Osteoblast (primary cell): ENCODE measurements around the gene GLT6D1. TPM values are rescaled to one million over a fixed set of nuclear protein-coding genes. Genes with fewer than 3 reads are reported as not detected.

Experiments
- DNase-seq: peaks from one replicate; pipeline ENCODE4 v3.0.0; 2011; ENCODE audit warnings: low spot score, mixed read lengths; ENCODE audit not compliant: insufficient read length; ENCODE audit errors: missing footprints
- H2AFZ ChIP-seq: 2 replicates; pipeline ENCODE4 v1.6.0; 2011; ENCODE audit warnings: mild to moderate bottlenecking, low read length
- H3K27ac ChIP-seq: 2 replicates; pipeline ENCODE4 v1.5.1; 2011; ENCODE audit warnings: mild to moderate bottlenecking, low read depth, low read length, moderate library complexity
- H3K27me3 ChIP-seq: 2 replicates; pipeline ENCODE4 v1.6.0; 2012; ENCODE audit warnings: mild to moderate bottlenecking, control low read depth, inconsistent platforms, low read length, moderate library complexity; ENCODE audit not compliant: insufficient read depth
- H3K36me3 ChIP-seq: 2 replicates; pipeline ENCODE4 v1.5.1; 2011; ENCODE audit warnings: mild to moderate bottlenecking, low read length, control low read depth, moderate library complexity; ENCODE audit not compliant: insufficient read depth
- H3K4me1 ChIP-seq: 2 replicates; pipeline ENCODE4 v1.5.1; 2011; ENCODE audit warnings: mild to moderate bottlenecking, low read length, control low read depth, moderate library complexity; ENCODE audit not compliant: insufficient read depth
- H3K4me2 ChIP-seq: 2 replicates; pipeline ENCODE4 v1.6.0; 2011; ENCODE audit warnings: mild to moderate bottlenecking, low read length; ENCODE audit not compliant: insufficient read depth
- H3K4me3 ChIP-seq: fragments of 200-600 bp; sonication (generic); 3 replicates; pipeline ENCODE4 v1.5.1; 2012; ENCODE audit warnings: mild to moderate bottlenecking, low read length, inconsistent platforms; ENCODE audit not compliant: insufficient read depth
- H3K79me2 ChIP-seq: 2 replicates; pipeline ENCODE4 v1.6.0; 2012; ENCODE audit warnings: mild to moderate bottlenecking, low read length, control low read depth, inconsistent platforms; ENCODE audit not compliant: insufficient read depth
- H3K9me3 ChIP-seq: 2 replicates; pipeline ENCODE4 v1.5.1; 2011; ENCODE audit warnings: low read depth, low read length, control low read depth
- H4K20me1 ChIP-seq: 2 replicates; pipeline ENCODE4 v1.6.0; 2012; ENCODE audit warnings: mild to moderate bottlenecking, low read length, control low read depth; ENCODE audit not compliant: insufficient read depth
- CTCF ChIP-seq: IDR thresholded peaks from 2 replicates; pipeline ENCODE4 v1.5.1; 2011; ENCODE audit warnings: mild to moderate bottlenecking, low read depth, low read length, moderate library complexity; ENCODE audit errors: extremely low read depth
- total RNA-seq: library from RNA; depleted of rRNA; stranded (reverse); fragments of >200 nt; gene quantifications from 2 replicates; pipeline ENCODE4 v1.2.3, GENCODE V29; 2012

Gene GLT6D1
- total RNA-seq, 1 donor: not detected

DNA sequence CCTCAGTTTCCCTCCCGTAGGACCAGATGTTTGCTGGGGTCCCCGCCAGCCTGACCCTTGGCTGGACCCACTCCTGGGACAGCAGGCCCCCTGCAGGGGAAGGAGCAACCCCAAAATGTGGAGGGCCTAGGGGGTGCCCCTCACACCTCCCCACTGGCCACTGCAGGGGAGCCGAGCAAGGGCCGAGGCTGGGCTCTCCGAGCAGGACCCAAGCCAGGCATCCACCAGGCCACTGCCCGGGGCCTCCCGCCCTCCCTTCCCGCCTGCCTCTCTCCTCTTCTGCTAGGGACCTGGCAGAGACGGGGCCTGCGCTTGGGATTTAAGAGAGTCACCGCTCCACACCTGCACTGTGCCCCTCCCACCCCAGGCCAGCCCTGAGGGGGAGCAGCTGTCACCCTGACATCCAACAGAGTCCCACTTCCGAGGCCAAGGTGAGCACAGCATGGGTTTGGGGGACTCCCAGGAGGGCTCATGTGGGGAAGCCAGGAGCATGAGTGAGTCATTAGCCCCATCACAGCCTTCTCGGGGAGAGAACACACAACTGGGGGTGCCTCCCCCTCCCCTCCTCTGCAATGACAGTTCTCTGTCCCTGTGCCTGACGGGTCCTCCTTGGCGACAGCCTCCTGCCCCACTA, 44.2 kb upstream of the GLT6D1 start:
- Histone ChIP-seq H3K4me2 (no peak overlapping the region), H3K27ac (no peak overlapping the region), H4K20me1 (peaks cover 2% of the 10 kb centered on the region), H3K9me3 (no peaks in the 10 kb centered on the region), H3K4me1 (no peaks in the 10 kb centered on the region), H3K79me2 (no peaks in the 10 kb centered on the region), H2AFZ (no peak overlapping the region), H3K36me3 (no peaks in the 10 kb centered on the region), H3K4me3 (no peak overlapping the region), H3K27me3 (no peaks in the 10 kb centered on the region)
- no peak for DNase-seq
- TF ChIP-seq CTCF: no peak

- Histone ChIP-seq H2AFZ (no peak overlapping the region), H3K79me2 (no peaks in the 10 kb centered on the region), H3K27me3 (no peaks in the 10 kb centered on the region), H3K4me1 (no peaks in the 10 kb centered on the region), H3K36me3 (no peaks in the 10 kb centered on the region), H3K27ac (no peak overlapping the region), H4K20me1 (no peaks in the 10 kb centered on the region), H3K4me3 (no peak overlapping the region), H3K4me2 (no peak overlapping the region), H3K9me3 (no peaks in the 10 kb centered on the region)
- DNase-seq: no peak
- no peak for TF ChIP-seq CTCF
Measured at GRCh38 chr9:135681161-135681560, 41.8 kb upstream of the GLT6D1 start.

DNA sequence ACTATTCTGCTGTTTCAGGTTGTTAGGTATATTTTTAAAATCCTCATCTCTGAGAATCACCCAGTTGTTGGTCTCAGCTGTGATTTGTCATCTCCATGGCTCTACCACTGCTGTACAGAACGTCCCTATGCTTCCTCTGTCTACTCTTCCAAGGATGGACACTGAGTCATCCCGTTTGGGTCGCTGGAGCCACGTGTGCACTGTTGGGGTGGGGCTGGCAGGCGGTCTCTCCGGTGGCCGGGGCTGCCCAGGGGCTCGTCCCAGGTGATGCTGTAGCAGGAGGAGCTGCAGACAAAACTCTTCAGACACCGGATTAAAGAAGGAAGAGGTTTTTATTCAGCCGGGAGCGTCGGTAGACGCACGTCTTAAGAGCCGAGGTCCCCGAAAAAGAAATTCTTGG, 40.7 kb upstream of the GLT6D1 start:
- no peak overlapping the region for H2AFZ ChIP-seq
- no peak overlapping the region for H3K4me2 ChIP-seq
- no peaks in the 10 kb centered on the region for H3K4me1 ChIP-seq
- TF ChIP-seq CTCF: no peak
- H3K79me2 ChIP-seq: no peaks in the 10 kb centered on the region
- no peaks in the 10 kb centered on the region for H3K27me3 ChIP-seq
- H3K36me3 ChIP-seq: no peaks in the 10 kb centered on the region
- no peak overlapping the region for H3K27ac ChIP-seq
- no peaks in the 10 kb centered on the region for H3K9me3 ChIP-seq
- H3K4me3 ChIP-seq: no peak overlapping the region
- H4K20me1 ChIP-seq: no peaks in the 10 kb centered on the region
- no peak for DNase-seq

GRCh38 chr9:135678236-135679017, 39.1 kb upstream of the GLT6D1 start:
- no peaks in the 10 kb centered on the region for H3K9me3 ChIP-seq
- H3K4me1 ChIP-seq: no peaks in the 10 kb centered on the region
- no peak overlapping the region for H2AFZ ChIP-seq
- H3K36me3 ChIP-seq: no peaks in the 10 kb centered on the region
- TF ChIP-seq CTCF: no peak
- H3K27me3 ChIP-seq: no peaks in the 10 kb centered on the region
- H3K4me2 ChIP-seq: no peak overlapping the region
- no peak overlapping the region for H3K27ac ChIP-seq
- no peaks in the 10 kb centered on the region for H3K79me2 ChIP-seq
- H4K20me1 ChIP-seq: no peaks in the 10 kb centered on the region
- DNase-seq: no peak
- H3K4me3 ChIP-seq: no peak overlapping the region
